ENCODE results near the gene GUCY1B1.

GUCY1B1 gene

DNA sequence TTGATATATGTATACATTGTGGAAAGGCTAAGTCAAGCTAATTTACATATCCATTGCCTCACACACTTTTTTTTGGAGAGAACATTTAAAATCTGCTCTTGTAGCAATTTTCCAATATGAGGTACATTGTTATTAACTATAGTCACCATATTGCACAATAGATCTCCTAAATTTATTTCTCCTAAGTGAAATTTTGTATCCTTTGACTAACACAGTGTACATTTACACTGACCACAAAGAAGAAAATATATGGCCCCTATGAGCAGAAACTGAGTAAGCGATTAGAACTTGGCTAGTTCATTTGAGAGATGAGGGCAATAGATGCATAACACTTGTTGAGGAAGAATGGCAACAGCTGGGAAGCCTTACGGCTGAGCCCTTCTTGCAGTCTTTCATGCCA, 20.3 kb upstream of the GUCY1B1 start:
- DNase-seq (ENCODE audit: low read depth) = no peak
- no peak overlapping the region for H3K4me3 ChIP-seq (ENCODE audit: low read depth, low read length)
- TF ChIP-seq POLR2A (IDR thresholded peaks at IDR 0.05; ENCODE audit: extremely low read depth, insufficient read length) (no peak), MYC (IDR thresholded peaks at IDR 0.05; ENCODE audit: low read depth, low read length) (no peak), CTCF (IDR thresholded peaks at IDR 0.05; ENCODE audit: low read depth, low read length) (no peak)
- TF ChIP-seq, protein P1, sequence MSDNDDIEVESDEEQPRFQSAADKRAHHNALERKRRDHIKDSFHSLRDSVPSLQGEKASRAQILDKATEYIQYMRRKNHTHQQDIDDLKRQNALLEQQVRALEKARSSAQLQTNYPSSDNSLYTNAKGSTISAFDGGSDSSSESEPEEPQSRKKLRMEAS (IDR thresholded peaks at IDR 0.05; ENCODE audit: low read depth, low read length) = no peak

DNA sequence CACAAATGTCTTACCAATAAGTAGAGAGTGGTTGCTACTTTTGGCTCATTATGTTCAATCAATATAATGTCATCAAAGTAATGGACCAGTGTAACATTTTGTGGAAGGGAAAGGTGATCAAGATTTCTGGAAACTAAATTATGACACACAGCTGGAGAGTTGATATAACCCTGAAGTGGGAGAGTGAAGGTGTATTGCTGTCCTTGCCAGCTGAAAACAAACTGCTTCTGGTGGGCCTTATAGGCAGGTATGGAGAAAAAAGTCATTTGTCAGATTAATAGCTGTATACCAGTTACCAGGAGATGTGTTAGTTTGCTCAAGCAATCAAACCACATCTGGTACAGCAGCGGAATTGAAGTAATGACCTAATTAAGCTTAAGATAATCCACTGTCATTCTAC, 17.3 kb upstream of the GUCY1B1 start:
- no peak for DNase-seq (ENCODE audit: low read depth)
- TF ChIP-seq MYC (IDR thresholded peaks at IDR 0.05; ENCODE audit: low read depth, low read length) (no peak), POLR2A (IDR thresholded peaks at IDR 0.05; ENCODE audit: extremely low read depth, insufficient read length) (no peak), CTCF (IDR thresholded peaks at IDR 0.05; ENCODE audit: low read depth, low read length) (no peak)
- TF ChIP-seq, protein P1 (IDR thresholded peaks at IDR 0.05; ENCODE audit: low read depth, low read length) = no peak
- H3K4me3 ChIP-seq (ENCODE audit: low read depth, low read length) = no peak overlapping the region

DNA sequence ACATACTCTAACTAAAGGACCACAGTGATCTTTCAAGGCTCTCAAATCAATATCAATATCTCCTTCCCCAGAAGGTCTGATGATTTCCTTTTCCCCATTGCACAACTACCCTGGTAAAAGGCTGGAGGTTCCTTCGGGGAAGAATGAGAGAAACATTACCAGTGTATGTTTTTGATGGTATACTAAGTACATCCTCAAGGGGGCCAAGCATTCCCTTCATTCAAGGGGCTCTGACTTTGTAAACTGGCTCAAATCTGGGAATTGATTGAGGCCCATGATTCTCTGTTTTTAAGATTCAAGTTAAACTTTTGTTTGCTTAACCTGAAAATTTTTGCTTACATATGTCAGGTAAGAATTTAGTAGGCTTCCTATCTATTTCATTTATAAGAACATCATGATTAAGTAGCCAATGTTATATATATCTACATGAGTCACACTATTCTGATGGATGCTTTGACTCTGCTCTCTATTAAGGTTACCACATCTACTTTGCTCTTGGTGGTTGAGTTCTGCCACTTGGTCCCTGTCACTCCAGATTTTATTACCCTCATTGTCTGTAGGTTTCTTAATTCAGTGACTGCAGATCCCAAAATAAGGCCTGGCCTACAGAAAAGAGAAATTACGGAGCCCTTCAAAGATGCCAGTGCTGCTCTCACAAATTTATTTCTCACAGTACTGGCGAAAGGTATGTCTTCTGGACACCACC, 16.4 kb upstream of the GUCY1B1 start:
- no peak for DNase-seq (ENCODE audit: low read depth)
- no peak overlapping the region for H3K4me3 ChIP-seq (ENCODE audit: low read depth, low read length)
- TF ChIP-seq POLR2A (IDR thresholded peaks at IDR 0.05; ENCODE audit: extremely low read depth, insufficient read length) (no peak), CTCF (IDR thresholded peaks at IDR 0.05; ENCODE audit: low read depth, low read length) (no peak), MYC (IDR thresholded peaks at IDR 0.05; ENCODE audit: low read depth, low read length) (no peak)
- TF ChIP-seq, protein P1 (IDR thresholded peaks at IDR 0.05; ENCODE audit: low read depth, low read length) = no peak

- H3K4me3 ChIP-seq (ENCODE audit: low read depth, low read length) = no peak overlapping the region
- DNase-seq (ENCODE audit: low read depth) = no peak
- TF ChIP-seq POLR2A (IDR thresholded peaks at IDR 0.05; ENCODE audit: extremely low read depth, insufficient read length) (no peak), MYC (IDR thresholded peaks at IDR 0.05; ENCODE audit: low read depth, low read length) (no peak), CTCF (IDR thresholded peaks at IDR 0.05; ENCODE audit: low read depth, low read length) (no peak)
- TF ChIP-seq, protein P1 (IDR thresholded peaks at IDR 0.05; ENCODE audit: low read depth, low read length) = no peak
These were observed 12.8 kb upstream of the GUCY1B1 start for GRCh38 chr4:155745984-155746383.

DNA sequence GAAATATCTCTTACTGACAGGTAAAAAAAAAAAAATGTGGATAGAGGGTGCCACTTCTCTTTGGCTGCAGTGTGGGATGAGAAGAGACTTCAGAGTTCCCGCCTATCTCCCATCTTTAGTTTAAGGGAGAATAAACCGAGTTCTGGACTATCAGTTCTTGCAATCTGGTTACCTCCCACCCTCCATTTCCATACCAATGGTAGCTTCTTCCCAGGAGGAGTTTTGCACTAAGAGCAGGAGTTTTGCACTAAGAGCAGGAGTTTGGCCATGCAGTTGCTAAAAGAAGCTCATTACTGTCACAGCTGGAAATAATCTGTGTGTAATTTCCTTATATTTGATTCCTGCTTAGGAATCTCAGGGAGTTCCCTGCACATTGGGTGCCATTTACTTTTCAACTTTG, 10.8 kb upstream of the GUCY1B1 start:
- no peak for DNase-seq (ENCODE audit: low read depth)
- H3K4me3 ChIP-seq (ENCODE audit: low read depth, low read length) = no peak overlapping the region
- TF ChIP-seq POLR2A (IDR thresholded peaks at IDR 0.05; ENCODE audit: extremely low read depth, insufficient read length) = no peak
- TF ChIP-seq MYC (IDR thresholded peaks at IDR 0.05; ENCODE audit: low read depth, low read length) = no peak
- TF ChIP-seq, protein P1 (IDR thresholded peaks at IDR 0.05; ENCODE audit: low read depth, low read length) = no peak
- no peak for TF ChIP-seq CTCF (IDR thresholded peaks at IDR 0.05; ENCODE audit: low read depth, low read length)
